Measurements from ENCODE around the gene CYB561D1. TPM values are rescaled to one million over a fixed set of nuclear protein-coding genes. Genes with fewer than 3 reads are reported as not detected.

CYB561D1 gene
- total and polyA plus RNA-seq, 2 donors (not counting 3 experiments of a cell fraction or from before 2014, with no cell fraction given): 7.2 to 7.3 TPM

DNA sequence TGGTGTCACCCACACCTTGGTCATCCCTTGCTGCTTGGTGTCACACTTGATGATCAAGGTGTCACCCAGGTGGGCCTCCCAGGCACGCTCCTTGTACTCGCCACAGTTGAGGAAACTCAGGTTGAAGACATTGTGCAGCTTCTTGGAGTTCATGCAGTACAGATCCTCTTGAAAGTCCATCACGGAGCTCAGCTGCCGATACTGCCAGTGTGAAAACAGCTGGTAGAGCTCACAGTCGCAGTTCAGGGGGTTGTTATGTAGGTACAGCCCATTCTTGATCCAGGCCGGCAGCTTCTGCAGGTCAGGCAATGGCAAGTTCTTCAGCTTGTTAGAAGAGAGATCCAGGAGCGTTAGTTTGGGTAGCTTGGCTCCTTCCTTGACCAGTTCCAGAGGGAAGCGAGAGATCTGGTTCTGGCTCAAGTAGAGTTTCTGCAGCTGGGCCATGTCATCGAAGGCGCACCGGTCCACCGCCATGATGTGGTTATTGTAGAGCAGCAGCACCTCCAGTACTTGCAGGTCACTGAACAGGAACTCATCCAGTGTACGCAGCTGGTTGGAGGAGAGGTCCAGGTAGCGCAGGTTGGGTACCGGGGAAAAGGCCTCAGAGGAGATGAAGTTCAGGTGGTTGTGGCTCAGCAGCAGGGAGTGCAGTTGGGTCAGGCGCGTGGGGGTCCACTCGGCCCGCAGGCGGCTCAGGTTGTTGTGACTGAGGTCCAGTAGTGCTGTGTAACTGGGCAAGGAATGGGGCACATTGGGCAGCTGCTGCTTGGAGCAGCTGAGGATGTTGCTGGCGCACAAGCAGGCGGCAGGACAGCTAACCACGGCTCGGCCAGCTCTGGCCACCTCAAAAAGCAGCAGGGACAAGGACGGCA lies 14.3 kb downstream of the CYB561D1 start:
- CTCF ChIA-PET: interaction anchor here (1.6 to 23.0 kb wide), 5 partner anchors 9 to 23 kb away, joined by 9 to 955 read pairs (median 19); partner anchors contain the start of genes CYB561D1 and GPR61
- no TSS peak for BruUV-seq (replicated peaks)
- POLR2A ChIA-PET: no interaction called here
- FAIRE-seq (no peak), DNase-seq (ENCODE audit: low read depth, low spot score) (no peak)
- Histone ChIP-seq H3K4me2 (ENCODE audit: insufficient read depth, low read length) (no peak overlapping the region), H4K20me1 (replicated peaks; ENCODE audit: control insufficient read depth, extremely low read depth, insufficient read depth, low read length) (no peaks in the 10 kb centered on the region), H3K4me1 (ENCODE audit: control insufficient read depth, extremely low read depth, insufficient read depth, low read length) (peaks cover 6% of the 10 kb centered on the region), H3K4me3 (replicated peaks in 1 of 3; ENCODE audit: insufficient read depth in 1 of 3, low read depth in 1 of 3, low read length in 3 of 3) (no peak overlapping the region), H3K27me3 (ENCODE audit: control insufficient read depth in 2 of 2, insufficient read depth in 2 of 2, low read length in 2 of 2) (peaks cover 10 to 21% of the 10 kb centered on the region in 2 experiments), H2AFZ (ENCODE audit: low read depth, low read length) (no peak overlapping the region), H3K36me3 (ENCODE audit: control insufficient read depth in 2 of 2, extremely low read depth in 1 of 2, insufficient read depth in 2 of 2, low read length in 2 of 2) (no peaks in the 10 kb centered on the region), H3K9me3 (replicated peaks; ENCODE audit: control insufficient read depth, insufficient read depth, low read length) (no peaks in the 10 kb centered on the region), H3K9ac (replicated peaks; ENCODE audit: extremely low read depth, insufficient read depth, low read length) (no peak overlapping the region), H3K79me2 (ENCODE audit: control insufficient read depth, insufficient read depth, low read length) (no peaks in the 10 kb centered on the region), H3K9me1 (replicated peaks; ENCODE audit: control insufficient read depth, extremely low read depth, insufficient read depth, low read length) (no peaks in the 10 kb centered on the region), H3K27ac (ENCODE audit: insufficient read depth, low read depth, low read length) (no peak overlapping the region)
- intact Hi-C loops (cut with micrococcal nuclease) (no loop called here), dilution Hi-C loops (cut with MboI; ENCODE audit: extremely low pct_ligation_motif_present, low sequenced_read_pairs) (no loop called here)
- TF ChIP-seq FOS (IDR thresholded peaks at IDR 0.05; ENCODE audit: borderline replicate concordance, insufficient read depth, low read length) (no peak), EZH2 (IDR thresholded peaks at IDR 0.05; ENCODE audit: borderline replicate concordance, low read depth, low read length, severe bottlenecking) (no peak), POLR2A (IDR thresholded peaks at IDR 0.05; ENCODE audit: low read depth, low read length) (no peak), MYC (IDR thresholded peaks at IDR 0.05; ENCODE audit: low read depth, low read length) (no peak), GATA2 (IDR thresholded peaks at IDR 0.05; ENCODE audit: insufficient read depth, insufficient read length, low read depth, low read length) (no peak), JUN (IDR thresholded peaks at IDR 0.05; ENCODE audit: borderline replicate concordance, insufficient read depth, insufficient read length, low read depth) (no peak), POLR2AphosphoS5 (IDR thresholded peaks at IDR 0.05; ENCODE audit: insufficient read depth, low read depth, low read length) (no peak)
- TF ChIP-seq, protein P1, sequence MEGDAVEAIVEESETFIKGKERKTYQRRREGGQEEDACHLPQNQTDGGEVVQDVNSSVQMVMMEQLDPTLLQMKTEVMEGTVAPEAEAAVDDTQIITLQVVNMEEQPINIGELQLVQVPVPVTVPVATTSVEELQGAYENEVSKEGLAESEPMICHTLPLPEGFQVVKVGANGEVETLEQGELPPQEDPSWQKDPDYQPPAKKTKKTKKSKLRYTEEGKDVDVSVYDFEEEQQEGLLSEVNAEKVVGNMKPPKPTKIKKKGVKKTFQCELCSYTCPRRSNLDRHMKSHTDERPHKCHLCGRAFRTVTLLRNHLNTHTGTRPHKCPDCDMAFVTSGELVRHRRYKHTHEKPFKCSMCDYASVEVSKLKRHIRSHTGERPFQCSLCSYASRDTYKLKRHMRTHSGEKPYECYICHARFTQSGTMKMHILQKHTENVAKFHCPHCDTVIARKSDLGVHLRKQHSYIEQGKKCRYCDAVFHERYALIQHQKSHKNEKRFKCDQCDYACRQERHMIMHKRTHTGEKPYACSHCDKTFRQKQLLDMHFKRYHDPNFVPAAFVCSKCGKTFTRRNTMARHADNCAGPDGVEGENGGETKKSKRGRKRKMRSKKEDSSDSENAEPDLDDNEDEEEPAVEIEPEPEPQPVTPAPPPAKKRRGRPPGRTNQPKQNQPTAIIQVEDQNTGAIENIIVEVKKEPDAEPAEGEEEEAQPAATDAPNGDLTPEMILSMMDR (IDR thresholded peaks at IDR 0.05; ENCODE audit: extremely low read depth in 1 of 2, insufficient read depth in 1 of 2, low read depth in 1 of 2, low read length in 2 of 2): no peak
- TF ChIP-seq, protein P2, sequence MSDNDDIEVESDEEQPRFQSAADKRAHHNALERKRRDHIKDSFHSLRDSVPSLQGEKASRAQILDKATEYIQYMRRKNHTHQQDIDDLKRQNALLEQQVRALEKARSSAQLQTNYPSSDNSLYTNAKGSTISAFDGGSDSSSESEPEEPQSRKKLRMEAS (IDR thresholded peaks at IDR 0.05; ENCODE audit: insufficient read depth, insufficient read length): no peak

All from endothelial cell of umbilical vein (primary cell).